Lung microvascular endothelial cell (primary cell): Measurements from ENCODE around the gene KANSL2. TPM values are rescaled to one million over a fixed set of nuclear protein-coding genes. Genes with fewer than 3 reads are reported as not detected.

Source experiments
- DNase-seq, 2 donors: peaks; one replicate each; pipeline versions ENCODE4 v3.0.0 to v3.0.0-alpha.2; 2010; ENCODE audit warnings: low read depth in 2 of 2
- total RNA-seq: library from RNA; depleted of rRNA; stranded (reverse); fragments of >200 nt; gene quantifications from 2 replicates; pipeline ENCODE4 v1.2.1, GENCODE V29; 2014

Gene KANSL2
- total RNA-seq, 1 donor from 2014 or later: 47.6 TPM

DNA sequence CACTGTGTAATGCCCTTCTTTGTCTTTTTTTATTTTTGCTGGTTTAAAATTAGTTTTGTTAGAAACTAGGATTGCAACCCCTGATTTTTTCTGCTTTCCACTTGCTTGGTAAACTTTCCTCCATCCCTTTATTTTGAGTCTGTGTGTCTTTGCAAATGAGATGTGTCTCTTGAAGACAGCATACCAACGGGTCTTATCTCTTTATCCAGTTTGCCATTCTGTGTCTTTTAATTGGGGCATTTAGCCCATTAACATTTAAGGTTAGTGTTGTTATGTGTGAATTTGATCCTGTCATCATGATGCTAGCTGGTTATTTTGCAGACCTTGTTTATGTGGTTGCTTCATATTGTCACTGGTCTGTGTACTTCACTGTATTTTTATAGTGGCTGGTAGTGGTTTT is 68.7 kb downstream of the KANSL2 start:
- DNase-seq: no peak

Other genes with a start within 250 kb of the KANSL2 start
- gene ANP32D, start 209.7 kb downstream of the KANSL2 start, total RNA-seq: not detected in 2 replicates
- not detected in 2 replicates for gene C12orf54, start 199.7 kb downstream of the KANSL2 start, total RNA-seq
- gene OR8S1, start 156.6 kb downstream of the KANSL2 start, total RNA-seq: not detected in 2 replicates
- not detected in 2 replicates for gene LALBA, start 112.2 kb downstream of the KANSL2 start, total RNA-seq
- gene CCNT1, start 34.5 kb upstream of the KANSL2 start, total RNA-seq: 13.1 and 21.4 TPM in 2 replicates
- 22.9 and 36.3 TPM in 2 replicates for gene ADCY6, start 106.9 kb upstream of the KANSL2 start, total RNA-seq
- 6.2 and 7.0 TPM in 2 replicates for gene CACNB3, start 136.3 kb upstream of the KANSL2 start, total RNA-seq
- gene DDX23, start 169.9 kb upstream of the KANSL2 start, total RNA-seq: 50.8 and 72.4 TPM in 2 replicates
- gene RND1, start 183.6 kb upstream of the KANSL2 start, total RNA-seq: 1.4 and 3.5 TPM in 2 replicates
- gene FKBP11, start 243.3 kb upstream of the KANSL2 start, total RNA-seq: 9.6 and 9.7 TPM in 2 replicates